Fibroblast of mammary gland (primary cell): ENCODE data around the gene BTBD2.

Experiments used
- DNase-seq: peaks from one replicate; pipeline ENCODE4 v3.0.0-alpha.2; 2010; ENCODE audit warnings: low read depth
- H3K4me3 ChIP-seq: 2 replicates; pipeline ENCODE4 v1.5.1; 2011; ENCODE audit warnings: low read depth, mild to moderate bottlenecking, low read length, moderate library complexity; ENCODE audit not compliant: control insufficient read depth
- TF ChIP-seq, protein P1 (sequence below): conservative IDR thresholded peaks from 2 replicates; pipeline ENCODE4 v1.5.1; 2011; ENCODE audit warnings: low read depth, low read length, inconsistent platforms; ENCODE audit not compliant: control insufficient read depth, insufficient read depth

BTBD2 gene

DNA sequence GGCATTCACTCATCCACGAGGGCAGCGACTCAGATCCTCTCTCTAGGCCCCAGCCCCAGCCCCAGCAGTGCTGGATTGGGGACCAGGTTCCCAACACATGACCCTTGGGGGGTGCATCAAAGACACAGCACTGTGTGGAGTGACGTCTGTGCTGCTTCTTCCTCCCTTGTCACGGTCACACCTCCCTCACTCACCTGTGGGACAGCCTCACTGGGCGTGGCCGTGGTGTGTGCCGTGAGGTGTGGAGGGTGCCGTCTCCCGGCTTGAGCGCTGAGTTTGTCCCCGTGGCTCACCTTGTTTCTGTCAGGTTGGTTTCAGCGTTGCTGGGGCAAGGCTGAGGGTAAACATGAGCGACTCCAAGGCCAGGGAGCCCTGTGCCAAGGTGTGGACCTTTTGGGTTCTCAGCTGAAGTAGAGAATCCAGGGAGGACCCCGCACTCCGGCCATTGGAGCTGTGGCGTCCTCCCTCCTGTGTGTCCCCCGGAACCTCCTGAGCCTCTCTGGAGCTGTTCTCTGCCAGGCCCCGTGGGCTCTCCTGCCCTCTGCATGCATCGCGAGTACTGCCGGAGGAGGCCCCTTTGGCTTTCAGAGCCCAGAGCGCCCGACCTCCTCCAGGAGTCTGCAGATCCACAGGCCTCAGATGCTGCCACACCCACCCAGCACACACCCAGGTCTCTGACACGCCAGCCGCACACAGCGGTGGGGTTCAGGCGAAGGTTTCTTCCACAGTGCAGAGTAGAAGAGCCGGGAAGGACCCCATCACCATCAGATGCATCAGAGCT is 40.9 kb downstream of the BTBD2 start:
- H3K4me3 ChIP-seq: no peak overlapping the region
- no peak for DNase-seq
- TF ChIP-seq, protein P1, sequence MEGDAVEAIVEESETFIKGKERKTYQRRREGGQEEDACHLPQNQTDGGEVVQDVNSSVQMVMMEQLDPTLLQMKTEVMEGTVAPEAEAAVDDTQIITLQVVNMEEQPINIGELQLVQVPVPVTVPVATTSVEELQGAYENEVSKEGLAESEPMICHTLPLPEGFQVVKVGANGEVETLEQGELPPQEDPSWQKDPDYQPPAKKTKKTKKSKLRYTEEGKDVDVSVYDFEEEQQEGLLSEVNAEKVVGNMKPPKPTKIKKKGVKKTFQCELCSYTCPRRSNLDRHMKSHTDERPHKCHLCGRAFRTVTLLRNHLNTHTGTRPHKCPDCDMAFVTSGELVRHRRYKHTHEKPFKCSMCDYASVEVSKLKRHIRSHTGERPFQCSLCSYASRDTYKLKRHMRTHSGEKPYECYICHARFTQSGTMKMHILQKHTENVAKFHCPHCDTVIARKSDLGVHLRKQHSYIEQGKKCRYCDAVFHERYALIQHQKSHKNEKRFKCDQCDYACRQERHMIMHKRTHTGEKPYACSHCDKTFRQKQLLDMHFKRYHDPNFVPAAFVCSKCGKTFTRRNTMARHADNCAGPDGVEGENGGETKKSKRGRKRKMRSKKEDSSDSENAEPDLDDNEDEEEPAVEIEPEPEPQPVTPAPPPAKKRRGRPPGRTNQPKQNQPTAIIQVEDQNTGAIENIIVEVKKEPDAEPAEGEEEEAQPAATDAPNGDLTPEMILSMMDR: no peak

DNA sequence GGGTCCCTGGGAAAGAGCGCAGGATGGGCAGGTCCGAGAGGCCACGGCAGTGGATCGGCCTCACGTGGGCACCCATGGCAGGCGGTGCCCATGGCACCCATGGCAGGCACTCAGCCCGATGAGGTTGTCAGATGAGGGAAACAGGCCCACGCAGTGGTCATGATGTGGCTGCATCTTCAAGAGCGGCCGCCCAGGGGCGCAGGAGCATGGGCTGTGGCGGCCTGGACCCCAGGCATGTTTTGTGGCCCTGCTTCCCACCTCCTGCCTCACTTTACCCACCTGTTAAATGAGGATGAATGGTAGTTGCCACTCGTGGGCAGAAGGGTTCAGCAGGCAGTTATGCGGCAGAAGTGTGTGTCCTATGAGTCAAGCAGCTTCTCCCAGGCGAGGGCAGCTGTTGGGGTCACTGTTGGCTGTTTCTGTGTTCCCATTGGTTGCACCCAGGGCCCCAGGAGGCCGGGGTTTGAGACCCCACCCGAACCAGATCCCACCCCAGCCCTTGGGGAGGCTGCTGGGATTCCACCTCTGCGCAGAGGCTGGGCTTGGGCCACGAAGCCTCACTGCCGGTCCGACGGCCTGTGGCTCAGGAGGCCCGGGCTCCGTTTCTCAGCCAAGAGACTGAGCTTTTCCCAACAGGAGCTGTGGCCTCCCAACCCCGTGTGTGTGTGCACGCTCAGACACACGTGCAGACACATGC is 44.6 kb downstream of the BTBD2 start:
- TF ChIP-seq, protein P1: no peak

GRCh38 chr19:1970003-1970805 is 45.3 kb downstream of the BTBD2 start:
- H3K4me3 ChIP-seq: no peak overlapping the region
- peak; percentile 26 for DNase-seq

More for the DNA sequence above, 44.6 kb downstream of the BTBD2 start:
- DNase-seq: no peak
- H3K4me3 ChIP-seq: no peak overlapping the region

GRCh38 chr19:1969176-1970002 is 46.1 kb downstream of the BTBD2 start:
- no peak for DNase-seq
- TF ChIP-seq, protein P1: no peak
- H3K4me3 ChIP-seq: no peak overlapping the region

More at GRCh38 chr19:1970003-1970805, 45.3 kb downstream of the BTBD2 start:
- TF ChIP-seq, protein P1: no peak

GRCh38 chr19:1968279-1969175 is 47.0 kb downstream of the BTBD2 start:
- no peak overlapping the region for H3K4me3 ChIP-seq
- no peak for DNase-seq
- TF ChIP-seq, protein P1: no peak
